Thymus (tissue), 11 donors: ENCODE data around the gene TIAL1. TPM values are rescaled to one million over a fixed set of nuclear protein-coding genes. Genes with fewer than 3 reads are reported as not detected.
A peak's percentile ranks its signal among the peaks of the same experiment; 100 is the strongest.

Experiments
- DNase-seq, 9 donors: peaks; one replicate each; pipeline ENCODE4 v3.0.0-alpha.2; 2013; ENCODE audit warnings: low spot score in 9 of 9, low read depth in 6 of 9, missing footprints in 1 of 9
- H3K27ac ChIP-seq, 2 donors: one replicate each; pipeline ENCODE4 v1.5.1; 2013; ENCODE audit warnings: control low read depth in 1 of 2, low read depth in 1 of 2, low read length in 1 of 2, mild to moderate bottlenecking in 1 of 2, moderate library complexity in 1 of 2
- H3K27me3 ChIP-seq, 2 donors: one replicate each; pipeline ENCODE4 v1.5.1; 2013; ENCODE audit warnings: low read length in 1 of 2; ENCODE audit not compliant: control insufficient read depth in 2 of 2, insufficient read depth in 1 of 2
- H3K36me3 ChIP-seq, 2 donors: one replicate each; pipeline ENCODE4 v1.5.1; 2013; ENCODE audit warnings: low read length in 1 of 2, mild to moderate bottlenecking in 1 of 2, moderate library complexity in 1 of 2; ENCODE audit not compliant: control insufficient read depth in 2 of 2, insufficient read depth in 2 of 2
- H3K4me1 ChIP-seq, 2 donors: one replicate each; pipeline ENCODE4 v1.5.1; 2013; ENCODE audit warnings: low read length in 2 of 2; ENCODE audit not compliant: control insufficient read depth in 2 of 2, insufficient read depth in 2 of 2
- H3K4me3 ChIP-seq, 2 donors: one replicate each; pipeline ENCODE4 v1.5.1; 2013; ENCODE audit warnings: low read length in 2 of 2, control low read depth in 1 of 2, mild to moderate bottlenecking in 1 of 2
- H3K9me3 ChIP-seq, 2 donors: one replicate each; pipeline ENCODE4 v1.5.1; 2013; ENCODE audit warnings: low read length in 1 of 2, mild to moderate bottlenecking in 1 of 2; ENCODE audit not compliant: control insufficient read depth in 2 of 2, insufficient read depth in 1 of 2
- WGBS: extraction: QIAGEN DNeasy Blood & Tissue Kit; methylation state at CpG from one replicate; pipeline ENCODE4 v1.1.7; 2013; 5-methylcytosine and 5-hydroxymethylcytosine counted together
- polyA plus RNA-seq: library from polyadenylated mRNA; stranded (reverse); fragments of 200-250 nt; gene quantifications from one replicate; pipeline ENCODE4 v1.2.3, GENCODE V29; 2013
- total RNA-seq: library from RNA; stranded (reverse); fragments of 120-200 nt; gene quantifications from one replicate; pipeline ENCODE4 v1.2.4, GENCODE V29; 2013
- donor health status: healthy.

Gene TIAL1
- total and polyA plus RNA-seq, 2 donors = 42.6 to 128 TPM

- 90% methylated on average over 2 of the region's 2 CpGs for WGBS
- no peak overlapping the region for H3K27ac ChIP-seq
These were observed 22.5 kb upstream of the TIAL1 start for GRCh38 chr10:119619215-119619614.

GRCh38 chr10:119616882-119617570 is 20.3 kb upstream of the TIAL1 start:
- H3K27me3 ChIP-seq = no peaks in the 10 kb centered on the region
- peaks cover 0 to 11% of the 10 kb centered on the region in 2 donors for H3K4me1 ChIP-seq
- no peaks in the 10 kb centered on the region for H3K9me3 ChIP-seq
- no peak overlapping the region for H3K27ac ChIP-seq
- no peaks in the 10 kb centered on the region for H3K36me3 ChIP-seq
- no peak for DNase-seq
- WGBS = 88% methylated on average over 13 of the region's 13 CpGs
- no peak overlapping the region for H3K4me3 ChIP-seq

More at GRCh38 chr10:119619215-119619614, 22.5 kb upstream of the TIAL1 start:
- no peaks in the 10 kb centered on the region for H3K9me3 ChIP-seq
- no peak overlapping the region for H3K4me3 ChIP-seq
- H3K4me1 ChIP-seq = peaks cover 0 to 11% of the 10 kb centered on the region in 2 donors
- no peaks in the 10 kb centered on the region for H3K36me3 ChIP-seq
- DNase-seq = no peak
- no peaks in the 10 kb centered on the region for H3K27me3 ChIP-seq

GRCh38 chr10:119614686-119615085 is 17.9 kb upstream of the TIAL1 start:
- H3K9me3 ChIP-seq = no peaks in the 10 kb centered on the region
- no peaks in the 10 kb centered on the region for H3K27me3 ChIP-seq
- H3K36me3 ChIP-seq = no peaks in the 10 kb centered on the region
- H3K27ac ChIP-seq = no peak overlapping the region
- peaks cover 0 to 8% of the 10 kb centered on the region in 2 donors for H3K4me1 ChIP-seq
- DNase-seq = no peak
- no peak overlapping the region for H3K4me3 ChIP-seq
- whole genome bisulfite sequencing = 94% methylated on average over 5 of the region's 5 CpGs

- WGBS = 96% methylated on average over 6 of the region's 6 CpGs
- H3K9me3 ChIP-seq = no peaks in the 10 kb centered on the region
- no peak for DNase-seq
These were observed 17.0 kb upstream of the TIAL1 start for GRCh38 chr10:119613741-119614140.

GRCh38 chr10:119611433-119611832 is 14.7 kb upstream of the TIAL1 start:
- Histone ChIP-seq H3K9me3 (no peaks in the 10 kb centered on the region), H3K4me1 (no peaks in the 10 kb centered on the region)
- WGBS = 72% methylated on average over 4 of the region's 4 CpGs

More at GRCh38 chr10:119613741-119614140, 17.0 kb upstream of the TIAL1 start:
- Histone ChIP-seq H3K27ac (no peak overlapping the region), H3K27me3 (peaks cover 0 to 3% of the 10 kb centered on the region in 2 donors), H3K4me1 (peaks cover 0 to 6% of the 10 kb centered on the region in 2 donors), H3K4me3 (no peak overlapping the region), H3K36me3 (no peaks in the 10 kb centered on the region)

GRCh38 chr10:119609516-119609915 is 12.8 kb upstream of the TIAL1 start:
- Histone ChIP-seq H3K27ac (no peak overlapping the region), H3K9me3 (no peaks in the 10 kb centered on the region), H3K4me3 (no peak overlapping the region), H3K36me3 (no peaks in the 10 kb centered on the region), H3K4me1 (no peaks in the 10 kb centered on the region), H3K27me3 (peaks cover 0 to 7% of the 10 kb centered on the region in 2 donors)
- WGBS = 97% methylated on average over 4 of the region's 4 CpGs
- no peak for DNase-seq

More at GRCh38 chr10:119611433-119611832, 14.7 kb upstream of the TIAL1 start:
- no peak overlapping the region for H3K4me3 ChIP-seq
- peaks cover 0 to 7% of the 10 kb centered on the region in 2 donors for H3K27me3 ChIP-seq
- no peak for DNase-seq
- no peaks in the 10 kb centered on the region for H3K36me3 ChIP-seq
- H3K27ac ChIP-seq = no peak overlapping the region

- DNase-seq = peak in 1 of 9 donors; percentile 21
- H3K4me3 ChIP-seq = no peak overlapping the region
- WGBS = 39% methylated on average over 15 of the region's 15 CpGs
- H3K9me3 ChIP-seq = no peaks in the 10 kb centered on the region
- no peaks in the 10 kb centered on the region for H3K4me1 ChIP-seq
- no peaks in the 10 kb centered on the region for H3K36me3 ChIP-seq
- H3K27ac ChIP-seq = no peak overlapping the region
- peaks cover 0 to 7% of the 10 kb centered on the region in 2 donors for H3K27me3 ChIP-seq
These were observed 11.8 kb upstream of the TIAL1 start for GRCh38 chr10:119608316-119609155.

- Histone ChIP-seq H3K27me3 (peaks cover 0 to 7% of the 10 kb centered on the region in 2 donors), H3K27ac (no peak overlapping the region), H3K9me3 (no peaks in the 10 kb centered on the region), H3K4me1 (no peaks in the 10 kb centered on the region), H3K4me3 (no peak overlapping the region), H3K36me3 (no peaks in the 10 kb centered on the region)
- DNase-seq = no peak
These were observed 7.7 kb upstream of the TIAL1 start for GRCh38 chr10:119604468-119604867.
